Activated CD4-positive, alpha-beta memory T cell treated with anti-CD3 and anti-CD28 coated beads, Interleukin-2, amount 10 ng/mL, durations not matched to agents 7 days and 5 days (primary cell): ENCODE data around the gene NME3. TPM values are rescaled to one million over a fixed set of nuclear protein-coding genes. Genes with fewer than 3 reads are reported as not detected.

Source experiments
- CTCF ChIA-PET: fragments of 350-600 bp; sonication (Branson Sonifier 250); formaldehyde crosslinking; loops from one replicate; lab custom pipeline; 2021; ENCODE audit warnings: antibody characterized with exemption, inconsistent platforms; lab: Charles Lee
- POLR2A ChIA-PET: fragments of 350-600 bp; sonication (Branson Sonifier 250); formaldehyde crosslinking; loops from one replicate; lab custom pipeline; 2021; ENCODE audit warnings: antibody characterized with exemption; lab: Charles Lee
- DNase-seq: peaks from one replicate; pipeline ENCODE4 v3.0.0-alpha.2; 2020
- H3K27ac Mint-ChIP-seq: one replicate; pipeline ENCODE4 v1.8.0; 2021; ENCODE audit warnings: mild to moderate bottlenecking, mixed read lengths
- H3K27me3 Mint-ChIP-seq: one replicate; pipeline ENCODE4 v1.8.0; 2021; ENCODE audit warnings: mixed read lengths
- H3K36me3 Mint-ChIP-seq: one replicate; pipeline ENCODE4 v1.8.0; 2021; ENCODE audit warnings: low read depth, mixed read lengths
- H3K4me1 Mint-ChIP-seq: one replicate; pipeline ENCODE4 v1.8.0; 2021; ENCODE audit warnings: mixed read lengths
- H3K4me3 Mint-ChIP-seq: one replicate; pipeline ENCODE4 v1.8.0; 2021; ENCODE audit warnings: mild to moderate bottlenecking, mixed read lengths
- H3K9me3 Mint-ChIP-seq: one replicate; pipeline ENCODE4 v1.8.0; 2021; ENCODE audit warnings: mixed read lengths
- total RNA-seq, 2 experiments: library from RNA; stranded (reverse); gene quantifications; one replicate each; pipeline ENCODE4 v1.2.3, GENCODE V29; 2021

NME3 gene
- total RNA-seq, 2 experiments from 2014 or later = 48.0 to 52.0 TPM

DNA sequence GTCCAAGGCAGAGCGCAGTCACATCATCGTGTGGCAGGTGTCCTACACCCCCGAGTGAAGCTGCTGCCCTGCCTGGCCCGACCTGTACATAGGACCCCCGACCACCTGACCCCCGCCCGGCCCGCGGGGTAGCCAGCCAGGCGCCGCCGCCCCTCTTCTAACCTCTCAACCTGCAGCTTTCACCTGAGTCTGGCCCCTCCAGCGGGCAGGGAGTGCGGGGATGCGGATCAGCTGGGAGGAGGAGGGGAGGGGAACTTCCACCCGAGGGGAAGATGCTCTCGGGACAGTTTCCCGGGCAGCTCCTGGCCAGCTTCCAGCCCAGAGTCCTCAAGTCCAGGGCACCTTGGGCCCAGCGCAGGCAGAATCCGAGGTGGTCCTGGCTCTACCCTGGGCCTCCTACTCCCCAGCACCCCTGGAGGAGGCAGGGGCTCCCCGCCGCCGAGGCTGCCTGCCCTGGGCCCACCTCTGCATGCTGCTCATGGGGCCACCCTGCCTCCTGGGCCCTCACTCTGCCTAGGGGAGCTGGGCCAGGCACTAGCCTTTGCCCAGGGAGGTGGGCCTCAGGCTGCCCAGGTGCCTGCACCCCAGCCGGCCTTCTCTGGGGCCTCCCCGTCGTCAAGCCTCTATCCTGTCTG is 2.5 kb downstream of the NME3 start:
- no peak overlapping the region for H3K4me3 Mint-ChIP-seq

DNA sequence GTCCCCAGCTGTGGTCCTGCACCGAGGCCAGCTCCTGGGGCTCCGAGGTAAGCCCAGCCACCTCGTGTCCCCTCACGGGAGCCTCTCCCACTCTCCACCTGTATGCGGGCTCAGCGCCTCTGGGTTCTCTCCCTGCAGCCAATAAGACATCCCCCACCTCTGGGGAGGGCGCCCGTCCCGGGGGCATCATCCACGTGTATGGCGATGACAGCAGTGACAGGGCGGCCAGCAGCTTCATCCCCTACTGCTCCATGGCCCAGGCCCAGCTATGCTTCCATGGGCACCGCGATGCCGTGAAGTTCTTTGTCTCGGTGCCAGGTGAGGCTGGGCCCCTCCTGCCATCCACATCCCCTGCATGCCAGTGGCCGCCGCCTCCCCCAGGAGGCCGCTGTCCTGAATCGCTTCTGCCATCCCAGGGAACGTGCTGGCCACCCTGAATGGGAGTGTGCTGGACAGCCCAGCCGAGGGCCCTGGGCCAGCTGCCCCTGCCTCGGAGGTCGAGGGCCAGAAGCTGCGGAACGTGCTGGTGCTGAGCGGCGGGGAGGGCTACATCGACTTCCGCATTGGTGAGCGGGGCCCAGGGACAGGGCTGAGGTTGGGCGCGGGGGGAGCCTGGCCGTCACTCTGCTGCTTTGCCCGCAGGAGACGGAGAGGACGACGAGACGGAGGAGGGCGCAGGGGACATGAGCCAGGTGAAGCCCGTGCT is 3.1 kb downstream of the NME3 start:
- H3K4me1 Mint-ChIP-seq = peaks cover 8% of the 10 kb centered on the region
- DNase-seq = no peak
- POLR2A ChIA-PET = interaction anchor here (0.8 to 7.2 kb wide), 2 partner anchors 14 to 15 kb away, joined by 4 to 101 read pairs; partner anchors contain the start of genes NUBP2 and SPSB3
- CTCF ChIA-PET = interaction anchor here (0.5 kb wide), 1 partner anchor 47 kb away, joined by 3 read pairs; no protein-coding TSS in a partner anchor
- H3K27me3 Mint-ChIP-seq = no peaks in the 10 kb centered on the region
- H3K4me3 Mint-ChIP-seq = no peak overlapping the region
- H3K36me3 Mint-ChIP-seq = peaks cover 18% of the 10 kb centered on the region
- no peak overlapping the region for H3K27ac Mint-ChIP-seq
- no peaks in the 10 kb centered on the region for H3K9me3 Mint-ChIP-seq

More for the DNA sequence above, 2.5 kb downstream of the NME3 start:
- CTCF ChIA-PET = interaction anchor here (0.5 kb wide), 1 partner anchor 47 kb away, joined by 3 read pairs; no protein-coding TSS in a partner anchor
- no peaks in the 10 kb centered on the region for H3K27me3 Mint-ChIP-seq
- H3K4me1 Mint-ChIP-seq = peaks cover 9% of the 10 kb centered on the region
- POLR2A ChIA-PET = interaction anchor here (5.7 to 7.2 kb wide), 2 partner anchors 14 to 62 kb away, joined by 46 to 101 read pairs; partner anchors contain the start of genes MAPK8IP3, NUBP2 and SPSB3
- no peak for DNase-seq
- no peaks in the 10 kb centered on the region for H3K9me3 Mint-ChIP-seq
- H3K36me3 Mint-ChIP-seq = peaks cover 18% of the 10 kb centered on the region
- H3K27ac Mint-ChIP-seq = no peak overlapping the region

DNA sequence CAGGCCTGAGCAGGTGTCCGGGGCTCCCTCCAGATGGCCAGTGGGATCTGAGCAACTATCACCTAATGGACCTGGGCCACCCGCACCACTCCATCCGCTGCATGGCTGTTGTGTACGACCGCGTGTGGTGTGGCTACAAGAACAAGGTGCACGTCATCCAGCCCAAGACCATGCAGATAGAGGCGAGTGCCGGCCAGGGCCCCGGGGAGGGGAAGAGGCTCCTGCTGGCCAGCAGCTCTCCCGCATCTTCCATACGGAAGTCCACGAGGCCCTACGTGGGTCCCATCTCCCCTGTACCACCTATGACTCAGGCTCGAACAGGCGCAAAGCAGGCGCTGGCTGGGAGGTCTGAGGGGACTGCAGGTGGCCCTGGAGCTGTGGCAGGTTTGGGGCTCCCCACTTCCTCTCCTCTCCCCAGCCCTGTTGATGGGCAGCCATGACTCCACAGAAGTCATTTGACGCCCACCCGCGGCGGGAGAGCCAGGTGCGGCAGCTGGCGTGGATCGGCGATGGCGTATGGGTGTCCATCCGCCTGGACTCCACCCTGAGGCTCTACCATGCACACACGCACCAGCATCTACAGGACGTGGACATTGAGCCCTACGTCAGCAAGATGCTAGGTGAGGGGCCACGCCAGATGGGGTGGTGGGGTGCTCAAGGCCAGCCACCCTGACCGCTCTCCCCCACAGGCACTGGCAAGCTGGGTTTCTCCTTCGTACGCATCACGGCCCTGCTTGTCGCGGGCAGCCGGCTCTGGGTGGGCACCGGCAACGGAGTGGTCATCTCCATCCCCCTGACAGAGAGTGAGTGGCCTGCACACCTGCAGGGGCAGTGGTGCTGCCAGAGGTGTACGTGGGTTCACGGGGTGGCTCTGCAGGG is 4.0 kb downstream of the NME3 start:
- DNase-seq = no peak
- Mint-ChIP-seq H3K27ac (no peak overlapping the region), H3K27me3 (no peaks in the 10 kb centered on the region), H3K4me3 (no peak overlapping the region), H3K9me3 (no peaks in the 10 kb centered on the region), H3K36me3 (peaks cover 17% of the 10 kb centered on the region), H3K4me1 (peaks cover 8% of the 10 kb centered on the region)
- CTCF ChIA-PET = no interaction called here
- POLR2A ChIA-PET = interaction anchor here (0.8 kb wide), 1 partner anchor 15 kb away, joined by 4 read pairs; the partner anchor contains the start of genes NUBP2 and SPSB3

- ChIA-PET POLR2A (no interaction called here), CTCF (no interaction called here)
- H3K4me1 Mint-ChIP-seq = peaks cover 4% of the 10 kb centered on the region
- no peak overlapping the region for H3K27ac Mint-ChIP-seq
- peaks cover 10% of the 10 kb centered on the region for H3K36me3 Mint-ChIP-seq
- H3K9me3 Mint-ChIP-seq = no peaks in the 10 kb centered on the region
- no peak overlapping the region for H3K4me3 Mint-ChIP-seq
- H3K27me3 Mint-ChIP-seq = no peaks in the 10 kb centered on the region
- no peak for DNase-seq
These were observed 4.6 kb downstream of the NME3 start for GRCh38 chr16:1766701-1767100.

DNA sequence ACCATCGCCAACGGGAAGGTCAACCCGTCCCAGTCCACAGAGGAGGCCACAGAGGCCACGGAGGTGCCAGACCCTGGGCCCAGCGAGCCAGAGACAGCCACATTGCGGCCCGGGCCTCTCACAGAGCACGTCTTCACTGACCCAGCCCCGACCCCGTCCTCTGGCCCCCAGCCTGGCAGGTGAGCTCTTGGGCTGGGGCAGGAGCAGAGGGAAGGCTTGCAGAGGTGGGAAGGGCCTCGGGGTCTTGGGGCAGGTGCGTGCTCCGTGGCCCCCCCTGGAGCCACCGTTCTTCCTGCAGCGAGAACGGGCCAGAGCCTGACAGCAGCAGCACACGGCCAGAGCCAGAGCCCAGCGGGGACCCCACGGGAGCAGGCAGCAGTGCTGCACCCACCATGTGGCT is 5.1 kb downstream of the NME3 start:
- DNase-seq = no peak
- Mint-ChIP-seq H3K9me3 (no peaks in the 10 kb centered on the region), H3K4me3 (no peak overlapping the region), H3K36me3 (peaks cover 14% of the 10 kb centered on the region), H3K27ac (no peak overlapping the region), H3K27me3 (no peaks in the 10 kb centered on the region), H3K4me1 (peaks cover 4% of the 10 kb centered on the region)
- POLR2A ChIA-PET = interaction anchor here (1.0 to 1.7 kb wide), 2 partner anchors 88 to 155 kb away, joined by 3 to 4 read pairs; partner anchors contain the start of genes IFT140 and JPT2
- CTCF ChIA-PET = no interaction called here

DNA sequence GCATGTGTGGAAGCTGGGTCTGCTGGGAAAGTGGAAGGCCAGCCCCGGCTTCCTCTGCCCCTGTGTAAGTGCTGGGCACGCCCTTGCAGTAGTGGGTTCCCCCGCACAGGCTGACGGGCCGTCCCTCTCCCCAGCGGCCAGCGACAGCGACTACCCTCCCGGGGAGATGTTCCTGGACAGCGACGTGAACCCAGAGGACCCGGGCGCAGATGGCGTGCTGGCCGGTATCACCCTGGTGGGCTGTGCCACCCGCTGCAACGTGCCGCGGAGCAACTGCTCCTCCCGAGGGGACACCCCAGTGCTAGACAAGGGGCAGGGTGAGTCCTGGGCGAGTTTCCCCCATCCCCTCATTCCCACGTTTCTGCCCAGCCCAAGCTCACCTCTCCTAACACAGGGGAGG is 5.5 kb downstream of the NME3 start:
- Mint-ChIP-seq H3K4me1 (peaks cover 4% of the 10 kb centered on the region), H3K4me3 (no peak overlapping the region), H3K27ac (no peak overlapping the region), H3K36me3 (peaks cover 17% of the 10 kb centered on the region), H3K27me3 (no peaks in the 10 kb centered on the region), H3K9me3 (no peaks in the 10 kb centered on the region)
- ChIA-PET POLR2A (interaction anchor here (0.9 to 1.7 kb wide), 6 partner anchors 8 to 154 kb away, joined by 3 to 8 read pairs (median 4); partner anchors contain the start of genes IFT140, JPT2, NUBP2 and SPSB3), CTCF (no interaction called here)
- DNase-seq = no peak

- peaks cover 1% of the 10 kb centered on the region for H3K4me1 Mint-ChIP-seq
These were observed 6.4 kb downstream of the NME3 start for GRCh38 chr16:1764971-1765370.

DNA sequence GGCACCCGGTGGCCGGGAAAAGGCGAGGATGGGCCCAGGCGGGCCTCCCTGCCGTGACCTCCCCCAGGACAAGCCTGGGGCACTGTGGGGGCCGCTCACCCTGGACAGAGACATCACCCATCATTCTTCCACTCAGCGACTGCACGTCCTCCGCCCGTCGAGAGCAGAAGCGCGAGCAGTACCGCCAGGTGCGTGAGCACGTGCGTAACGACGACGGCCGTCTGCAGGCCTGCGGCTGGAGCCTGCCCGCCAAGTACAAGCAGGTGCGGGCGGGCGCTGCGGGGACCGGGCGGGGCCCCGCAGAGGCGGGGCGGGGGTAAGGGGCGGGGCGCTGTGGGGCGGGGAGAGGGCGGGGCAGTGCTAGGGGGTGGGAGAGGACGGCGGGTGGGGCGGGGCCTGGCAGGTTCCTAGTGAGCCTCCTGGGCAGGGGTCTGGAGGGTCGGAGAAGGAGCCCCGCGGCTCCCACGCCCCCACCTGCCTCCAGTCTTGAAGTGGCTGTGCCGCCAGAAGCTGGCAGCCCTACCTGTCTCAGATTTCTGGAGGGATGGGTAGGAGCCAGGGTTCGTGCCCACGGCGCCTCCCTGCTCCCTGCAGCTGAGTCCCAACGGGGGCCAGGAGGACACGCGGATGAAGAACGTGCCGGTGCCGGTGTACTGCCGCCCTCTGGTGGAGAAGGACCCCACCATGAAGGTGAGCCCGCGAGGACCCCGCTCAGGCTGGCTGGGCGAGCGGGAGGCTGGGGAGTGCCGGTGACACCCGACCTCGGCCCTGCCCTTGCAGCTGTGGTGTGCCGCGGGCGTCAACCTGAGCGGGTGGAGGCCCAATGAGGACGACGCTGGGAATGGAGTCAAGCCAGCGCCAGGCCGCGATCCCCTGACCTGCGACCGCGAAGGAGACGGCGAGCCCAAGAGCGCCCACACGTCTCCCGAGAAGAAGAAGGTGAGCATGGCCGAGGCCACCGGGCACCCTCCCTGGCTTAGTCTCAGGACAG is 7.5 kb downstream of the NME3 start:
- no peak overlapping the region for H3K27ac Mint-ChIP-seq

More at GRCh38 chr16:1764971-1765370, 6.4 kb downstream of the NME3 start:
- H3K27me3 Mint-ChIP-seq = no peaks in the 10 kb centered on the region
- H3K36me3 Mint-ChIP-seq = peaks cover 14% of the 10 kb centered on the region
- ChIA-PET POLR2A (interaction anchor here (0.9 to 1.7 kb wide), 6 partner anchors 8 to 154 kb away, joined by 3 to 8 read pairs (median 4); partner anchors contain the start of genes IFT140, JPT2, NUBP2 and SPSB3), CTCF (interaction anchor here (0.7 kb wide), 1 partner anchor 57 kb away, joined by 3 read pairs; no protein-coding TSS in a partner anchor)
- H3K9me3 Mint-ChIP-seq = no peaks in the 10 kb centered on the region
- H3K4me3 Mint-ChIP-seq = no peak overlapping the region
- no peak for DNase-seq
- H3K27ac Mint-ChIP-seq = no peak overlapping the region

GRCh38 chr16:1762879-1763520 is 8.3 kb downstream of the NME3 start:
- no peak overlapping the region for H3K4me3 Mint-ChIP-seq
- no peaks in the 10 kb centered on the region for H3K27me3 Mint-ChIP-seq
- ChIA-PET POLR2A (no interaction called here), CTCF (no interaction called here)
- no peak overlapping the region for H3K27ac Mint-ChIP-seq
- no peaks in the 10 kb centered on the region for H3K9me3 Mint-ChIP-seq
- DNase-seq = no peak
- peaks cover 12% of the 10 kb centered on the region for H3K36me3 Mint-ChIP-seq
- peaks cover 4% of the 10 kb centered on the region for H3K4me1 Mint-ChIP-seq

More for the DNA sequence above, 7.5 kb downstream of the NME3 start:
- CTCF ChIA-PET = no interaction called here
- Mint-ChIP-seq H3K4me3 (no peak overlapping the region), H3K27me3 (no peaks in the 10 kb centered on the region), H3K9me3 (no peaks in the 10 kb centered on the region), H3K4me1 (peaks cover under 1% of the 10 kb centered on the region), H3K36me3 (peaks cover 14% of the 10 kb centered on the region)
- POLR2A ChIA-PET = interaction anchor here (1.6 kb wide), 1 partner anchor 10 kb away, joined by 5 read pairs; no protein-coding TSS in a partner anchor
- no peak for DNase-seq

DNA sequence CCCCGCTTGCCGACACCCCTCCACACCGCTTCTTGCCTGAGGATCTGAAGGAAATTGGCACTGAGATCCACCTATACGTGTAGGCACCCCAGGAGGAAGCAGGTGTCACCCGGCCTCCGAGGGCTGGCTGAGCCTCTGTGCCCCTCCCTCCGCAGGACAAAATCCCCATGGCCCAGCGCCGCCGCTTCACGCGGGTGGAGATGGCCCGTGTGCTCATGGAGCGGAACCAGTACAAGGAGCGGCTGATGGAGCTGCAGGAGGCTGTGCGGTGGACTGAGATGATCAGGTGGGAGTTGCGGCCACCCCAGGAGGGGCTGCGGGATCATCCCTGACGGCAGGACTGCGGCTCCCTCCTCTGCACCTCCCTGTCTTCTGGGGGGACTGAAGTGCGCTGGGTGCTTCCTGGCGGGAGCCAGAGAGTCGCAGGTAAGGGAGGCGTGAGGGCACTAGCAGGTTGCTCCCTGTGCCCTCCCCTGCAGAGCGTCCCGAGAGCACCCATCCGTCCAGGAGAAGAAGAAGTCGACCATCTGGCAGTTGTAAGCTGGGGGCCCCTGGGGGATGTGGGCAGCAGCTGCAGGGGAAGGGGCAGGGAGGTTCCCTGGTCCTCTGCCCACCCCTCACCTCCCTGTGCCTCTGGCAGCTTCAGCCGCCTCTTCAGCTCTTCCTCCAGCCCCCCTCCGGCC is 9.0 kb downstream of the NME3 start:
- no peaks in the 10 kb centered on the region for H3K27me3 Mint-ChIP-seq
- H3K27ac Mint-ChIP-seq = no peak overlapping the region
- ChIA-PET POLR2A (no interaction called here), CTCF (no interaction called here)
- no peak overlapping the region for H3K4me3 Mint-ChIP-seq
- H3K4me1 Mint-ChIP-seq = peaks cover 11% of the 10 kb centered on the region
- H3K9me3 Mint-ChIP-seq = no peaks in the 10 kb centered on the region
- peaks cover 10% of the 10 kb centered on the region for H3K36me3 Mint-ChIP-seq
- no peak for DNase-seq

DNA sequence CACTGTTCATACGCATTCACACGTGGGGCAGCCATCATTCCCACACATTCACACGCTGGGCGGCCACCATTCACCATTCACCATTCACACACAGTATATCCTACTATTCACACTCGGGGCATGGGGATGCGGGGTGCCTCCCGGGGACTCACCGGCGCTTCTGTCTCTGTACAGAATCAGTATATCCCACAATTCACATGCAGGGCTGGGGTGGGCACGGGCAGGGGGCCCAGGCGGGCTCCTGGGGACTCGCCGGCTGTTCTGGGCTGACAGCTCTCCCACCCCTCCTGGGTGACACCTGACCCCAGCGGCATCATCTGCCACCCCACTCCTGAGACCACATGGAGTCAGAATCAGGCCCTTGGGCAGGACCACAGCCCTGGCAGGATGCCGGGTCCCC is 9.6 kb downstream of the NME3 start:
- Mint-ChIP-seq H3K9me3 (no peaks in the 10 kb centered on the region), H3K4me1 (peaks cover 17% of the 10 kb centered on the region), H3K27ac (no peak overlapping the region), H3K36me3 (peaks cover 7% of the 10 kb centered on the region), H3K27me3 (no peaks in the 10 kb centered on the region), H3K4me3 (no peak overlapping the region)
- no peak for DNase-seq
- CTCF ChIA-PET = no interaction called here
- POLR2A ChIA-PET = no interaction called here
